ENCODE results near the gene RANBP10. TPM values are rescaled to one million over a fixed set of nuclear protein-coding genes. Genes with fewer than 3 reads are reported as not detected.

The RANBP10 gene
- total RNA-seq, 2 donors from 2014 or later = 14.1 to 14.5 TPM

GRCh38 chr16:67710607-67711006, 95.8 kb downstream of the RANBP10 start:
- ATAC-seq (ENCODE audit: insufficient number of reproducible peaks, low FRiP score, low read depth) (no peak), DNase-seq (ENCODE audit: low spot score) (no peak)
- TF ChIP-seq CTCF (IDR thresholded peaks at IDR 0.05) = no peak
- H3K27me3 ChIP-seq (replicated peaks; ENCODE audit: insufficient read depth) = no peaks in the 10 kb centered on the region
- H3K36me3 ChIP-seq = no peaks in the 10 kb centered on the region
- H3K4me3 ChIP-seq = no peak overlapping the region
- no peaks in the 10 kb centered on the region for H3K9me3 ChIP-seq
- H3K4me1 ChIP-seq (ENCODE audit: control insufficient read depth in 1 of 2, low read depth in 2 of 2) = no peaks in the 10 kb centered on the region
- H3K27ac ChIP-seq = no peak overlapping the region

GRCh38 chr16:67709050-67709449, 97.3 kb downstream of the RANBP10 start:
- DNase-seq (ENCODE audit: low spot score) (no peak), ATAC-seq (ENCODE audit: insufficient number of reproducible peaks, low FRiP score, low read depth) (no peak)
- H3K9me3 ChIP-seq = no peaks in the 10 kb centered on the region
- no peaks in the 10 kb centered on the region for H3K27me3 ChIP-seq (replicated peaks; ENCODE audit: insufficient read depth)
- no peaks in the 10 kb centered on the region for H3K4me1 ChIP-seq (ENCODE audit: control insufficient read depth in 1 of 2, low read depth in 2 of 2)
- TF ChIP-seq CTCF (IDR thresholded peaks at IDR 0.05) = no peak
- no peak overlapping the region for H3K27ac ChIP-seq
- H3K4me3 ChIP-seq = no peak overlapping the region
- no peaks in the 10 kb centered on the region for H3K36me3 ChIP-seq

GRCh38 chr16:67708368-67708771, 98.0 kb downstream of the RANBP10 start:
- no peak for DNase-seq (ENCODE audit: low spot score)
- H3K27me3 ChIP-seq (replicated peaks; ENCODE audit: insufficient read depth) = no peaks in the 10 kb centered on the region
- H3K4me1 ChIP-seq (ENCODE audit: control insufficient read depth in 1 of 2, low read depth in 2 of 2) = no peaks in the 10 kb centered on the region
- no peak for TF ChIP-seq CTCF (IDR thresholded peaks at IDR 0.05)
- no peaks in the 10 kb centered on the region for H3K36me3 ChIP-seq
- H3K4me3 ChIP-seq = no peak overlapping the region
- H3K9me3 ChIP-seq = no peaks in the 10 kb centered on the region
- ATAC-seq (ENCODE audit: insufficient number of reproducible peaks, low FRiP score, low read depth) = no peak
- H3K27ac ChIP-seq = no peak overlapping the region

GRCh38 chr16:67707790-67708189, 98.6 kb downstream of the RANBP10 start:
- no peak for DNase-seq (ENCODE audit: low spot score)

GRCh38 chr16:67707210-67707609, 99.2 kb downstream of the RANBP10 start:
- TF ChIP-seq CTCF (IDR thresholded peaks at IDR 0.05) = no peak
- H3K36me3 ChIP-seq = no peaks in the 10 kb centered on the region
- H3K4me1 ChIP-seq (ENCODE audit: control insufficient read depth in 1 of 2, low read depth in 2 of 2) = no peaks in the 10 kb centered on the region
- DNase-seq (ENCODE audit: low spot score) = no peak
- no peak overlapping the region for H3K27ac ChIP-seq
- no peaks in the 10 kb centered on the region for H3K9me3 ChIP-seq
- ATAC-seq (ENCODE audit: insufficient number of reproducible peaks, low FRiP score, low read depth) = no peak
- H3K4me3 ChIP-seq = no peak overlapping the region
- H3K27me3 ChIP-seq (replicated peaks; ENCODE audit: insufficient read depth) = no peaks in the 10 kb centered on the region

More at GRCh38 chr16:67707790-67708189, 98.6 kb downstream of the RANBP10 start:
- H3K27ac ChIP-seq = no peak overlapping the region
- no peak overlapping the region for H3K4me3 ChIP-seq
- TF ChIP-seq CTCF (IDR thresholded peaks at IDR 0.05) = no peak
- H3K9me3 ChIP-seq = no peaks in the 10 kb centered on the region
- no peaks in the 10 kb centered on the region for H3K4me1 ChIP-seq (ENCODE audit: control insufficient read depth in 1 of 2, low read depth in 2 of 2)
- no peaks in the 10 kb centered on the region for H3K36me3 ChIP-seq
- H3K27me3 ChIP-seq (replicated peaks; ENCODE audit: insufficient read depth) = no peaks in the 10 kb centered on the region
- no peak for ATAC-seq (ENCODE audit: insufficient number of reproducible peaks, low FRiP score, low read depth)
